ENCODE measurements around the gene CCDC85A.

DNA sequence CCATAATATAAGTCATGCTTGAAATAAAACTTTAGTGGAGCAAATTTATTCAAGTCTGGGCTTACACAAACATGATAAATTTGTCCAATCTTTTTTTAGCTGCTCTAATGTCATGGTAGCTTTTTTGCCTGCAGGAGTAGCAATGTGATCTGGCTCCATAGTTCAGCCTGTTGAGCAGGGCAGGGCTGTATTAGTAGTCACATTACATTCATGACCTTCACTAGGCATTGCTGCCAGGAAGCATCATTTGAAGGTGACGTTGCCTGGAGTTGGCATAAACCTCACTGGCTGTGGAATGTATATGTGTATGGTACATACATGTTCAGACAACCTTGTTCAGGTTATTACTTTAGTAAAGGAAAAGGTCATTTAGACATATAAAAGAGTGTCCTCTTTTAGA is 76.6 kb downstream of the CCDC85A start:
- TF ChIP-seq, protein P1, sequence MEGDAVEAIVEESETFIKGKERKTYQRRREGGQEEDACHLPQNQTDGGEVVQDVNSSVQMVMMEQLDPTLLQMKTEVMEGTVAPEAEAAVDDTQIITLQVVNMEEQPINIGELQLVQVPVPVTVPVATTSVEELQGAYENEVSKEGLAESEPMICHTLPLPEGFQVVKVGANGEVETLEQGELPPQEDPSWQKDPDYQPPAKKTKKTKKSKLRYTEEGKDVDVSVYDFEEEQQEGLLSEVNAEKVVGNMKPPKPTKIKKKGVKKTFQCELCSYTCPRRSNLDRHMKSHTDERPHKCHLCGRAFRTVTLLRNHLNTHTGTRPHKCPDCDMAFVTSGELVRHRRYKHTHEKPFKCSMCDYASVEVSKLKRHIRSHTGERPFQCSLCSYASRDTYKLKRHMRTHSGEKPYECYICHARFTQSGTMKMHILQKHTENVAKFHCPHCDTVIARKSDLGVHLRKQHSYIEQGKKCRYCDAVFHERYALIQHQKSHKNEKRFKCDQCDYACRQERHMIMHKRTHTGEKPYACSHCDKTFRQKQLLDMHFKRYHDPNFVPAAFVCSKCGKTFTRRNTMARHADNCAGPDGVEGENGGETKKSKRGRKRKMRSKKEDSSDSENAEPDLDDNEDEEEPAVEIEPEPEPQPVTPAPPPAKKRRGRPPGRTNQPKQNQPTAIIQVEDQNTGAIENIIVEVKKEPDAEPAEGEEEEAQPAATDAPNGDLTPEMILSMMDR (IDR thresholded peaks at IDR 0.05), result no peak
- TF ChIP-seq POLR2A (IDR thresholded peaks at IDR 0.05) (no peak), EP300 (IDR thresholded peaks at IDR 0.05) (no peak)

Measured in tibial nerve (tissue), 4 donors.